NT2/D1 (cell line): Measurements from ENCODE around the gene C4orf54.

Experiments used
- YY1 ChIP-seq: IDR thresholded peaks from 2 replicates; pipeline ENCODE4 v1.6.1; 2011; ENCODE audit not compliant: insufficient read length, insufficient read depth
- ZNF274 ChIP-seq: IDR thresholded peaks from 2 replicates; pipeline ENCODE4 v1.6.1; 2011; ENCODE audit warnings: mild to moderate bottlenecking, low read depth, low read length

- TF ChIP-seq ZNF274 (no peak), YY1 (no peak)
These were observed 6.4 kb downstream of the C4orf54 start for GRCh38 chr4:99651016-99651769.
